ENCODE data around the gene SFT2D3.

The SFT2D3 gene

GRCh38 chr2:127754186-127754585 lies 52.9 kb downstream of the SFT2D3 start:
- no peak for DNase-seq

Data from COR-L47 (cell line).